Type B pancreatic cell (in vitro differentiated cells): ENCODE results near the gene CFAP92. TPM values are rescaled to one million over a fixed set of nuclear protein-coding genes. Genes with fewer than 3 reads are reported as not detected.

Experiments
- DNase-seq: peaks from one replicate; pipeline ENCODE4 v3.0.0; 2021; ENCODE audit warnings: mixed read lengths; ENCODE audit not compliant: unreplicated experiment; ENCODE audit errors: extremely low spot score
- H3K27ac Mint-ChIP-seq: 2 replicates; pipeline ENCODE4 v1.8.0; 2021; ENCODE audit warnings: mild to moderate bottlenecking, mixed read lengths
- H3K27me3 Mint-ChIP-seq: 2 replicates; pipeline ENCODE4 v1.8.0; 2021; ENCODE audit warnings: mixed read lengths
- H3K36me3 Mint-ChIP-seq: 2 replicates; pipeline ENCODE4 v1.8.0; 2021; ENCODE audit warnings: mixed read lengths
- H3K4me1 Mint-ChIP-seq: one replicate; pipeline ENCODE4 v1.8.0; 2021; ENCODE audit warnings: mixed read lengths; ENCODE audit not compliant: unreplicated experiment
- H3K4me3 Mint-ChIP-seq: 2 replicates; pipeline ENCODE4 v1.8.0; 2021; ENCODE audit warnings: mild to moderate bottlenecking, mixed read lengths
- H3K9me3 Mint-ChIP-seq: 2 replicates; pipeline ENCODE4 v1.8.0; 2021; ENCODE audit warnings: mixed read lengths
- CTCF ChIP-seq: fragments of 200-600 bp; sonication (generic); conservative IDR thresholded peaks from 2 replicates; pipeline ENCODE4 v1.5.0; 2021; ENCODE audit warnings: antibody characterized with exemption, mild to moderate bottlenecking
- total RNA-seq: library from RNA; stranded (reverse); gene quantifications from 2 replicates; pipeline ENCODE4 v1.2.1, GENCODE V29; 2021; ENCODE audit warnings: low replicate concordance

The CFAP92 gene
- total RNA-seq, 1 donor from 2014 or later = 4.4 TPM

GRCh38 chr3:128994581-128995546 is 988 bp upstream of the CFAP92 start:
- Mint-ChIP-seq H3K4me3 (peak overlapping the region; percentile 86), H3K9me3 (no peaks in the 10 kb centered on the region), H3K4me1 (peaks cover 8% of the 10 kb centered on the region), H3K36me3 (no peaks in the 10 kb centered on the region), H3K27ac (peak overlapping the region; percentile 16), H3K27me3 (peaks cover 39% of the 10 kb centered on the region)
- TF ChIP-seq CTCF = no peak
- DNase-seq = no peak

GRCh38 chr3:128994173-128994512 is 267 bp upstream of the CFAP92 start:
- DNase-seq = no peak
- peaks cover 7% of the 10 kb centered on the region for H3K4me1 Mint-ChIP-seq
- peak overlapping the region; percentile 16 for H3K27ac Mint-ChIP-seq
- peak overlapping the region; percentile 86 for H3K4me3 Mint-ChIP-seq
- peaks cover 33% of the 10 kb centered on the region for H3K27me3 Mint-ChIP-seq
- TF ChIP-seq CTCF = no peak
- no peaks in the 10 kb centered on the region for H3K9me3 Mint-ChIP-seq
- H3K36me3 Mint-ChIP-seq = no peaks in the 10 kb centered on the region

- H3K36me3 Mint-ChIP-seq = no peaks in the 10 kb centered on the region
- no peak for TF ChIP-seq CTCF
- H3K27me3 Mint-ChIP-seq = peaks cover 23% of the 10 kb centered on the region
- peak overlapping the region; percentile 86 for H3K4me3 Mint-ChIP-seq
- no peak for DNase-seq
- H3K9me3 Mint-ChIP-seq = no peaks in the 10 kb centered on the region
- H3K27ac Mint-ChIP-seq = peak overlapping the region; percentile 65
- peaks cover 3% of the 10 kb centered on the region for H3K4me1 Mint-ChIP-seq
These were observed 883 bp downstream of the CFAP92 start for GRCh38 chr3:128992926-128993460.

GRCh38 chr3:128991355-128991895 is 2.5 kb downstream of the CFAP92 start:
- Mint-ChIP-seq H3K27ac (no peak overlapping the region), H3K36me3 (no peaks in the 10 kb centered on the region), H3K27me3 (peaks cover 14% of the 10 kb centered on the region), H3K4me1 (no peaks in the 10 kb centered on the region), H3K9me3 (no peaks in the 10 kb centered on the region), H3K4me3 (no peak overlapping the region)
- no peak for DNase-seq
- TF ChIP-seq CTCF = no peak

GRCh38 chr3:128988286-128988685 is 5.6 kb downstream of the CFAP92 start:
- peaks cover 4% of the 10 kb centered on the region for H3K4me1 Mint-ChIP-seq
- H3K9me3 Mint-ChIP-seq = no peaks in the 10 kb centered on the region
- H3K4me3 Mint-ChIP-seq = no peak overlapping the region
- no peak for DNase-seq
- peaks cover 5% of the 10 kb centered on the region for H3K27me3 Mint-ChIP-seq
- no peak for TF ChIP-seq CTCF
- H3K36me3 Mint-ChIP-seq = peaks cover 3% of the 10 kb centered on the region
- no peak overlapping the region for H3K27ac Mint-ChIP-seq
